GM18519 (cell line): ENCODE measurements around the gene DRICH1.
"Not testable (repeated sequence)": the region's sequence is repeated elsewhere in the genome, so short reads cannot be mapped to it uniquely, and the experiment has no call there.

Experiments
- ATAC-seq: cut with Tn5 transposase; IDR thresholded peaks from one replicate; pipeline ENCODE4 v1.9.1; 2021; ENCODE audit warnings: mild to moderate bottlenecking, moderate library complexity; ENCODE audit not compliant: unreplicated experiment, low FRiP score

DRICH1 gene

GRCh38 chr22:23603266-23603665, 28.9 kb downstream of the DRICH1 start:
- no peak for ATAC-seq

GRCh38 chr22:23598805-23599518, 33.2 kb downstream of the DRICH1 start:
- ATAC-seq, result no peak

- ATAC-seq, result not testable (repeated sequence)
These were observed 34.4 kb downstream of the DRICH1 start for GRCh38 chr22:23597576-23598268.

DNA sequence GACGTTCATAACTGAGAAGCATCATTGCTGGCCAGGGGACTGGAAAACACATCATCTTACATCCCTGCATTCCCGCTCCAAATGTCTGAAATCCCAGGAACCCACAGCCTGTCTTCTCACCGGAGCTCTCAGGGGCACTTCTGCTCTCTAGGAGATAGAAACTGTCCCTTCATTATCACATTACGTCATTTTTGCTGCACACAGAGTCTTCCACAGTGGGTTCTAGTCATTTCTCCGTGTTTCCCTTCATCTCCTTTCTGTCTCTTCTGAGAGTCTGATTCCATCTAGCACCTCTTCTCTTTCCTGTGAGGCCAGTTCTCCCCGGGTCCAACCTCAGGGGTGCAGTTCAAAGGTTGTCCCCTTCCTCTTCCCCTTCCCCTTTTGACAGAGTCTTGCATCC, 36.2 kb downstream of the DRICH1 start:
- not testable (repeated sequence) for ATAC-seq

DNA sequence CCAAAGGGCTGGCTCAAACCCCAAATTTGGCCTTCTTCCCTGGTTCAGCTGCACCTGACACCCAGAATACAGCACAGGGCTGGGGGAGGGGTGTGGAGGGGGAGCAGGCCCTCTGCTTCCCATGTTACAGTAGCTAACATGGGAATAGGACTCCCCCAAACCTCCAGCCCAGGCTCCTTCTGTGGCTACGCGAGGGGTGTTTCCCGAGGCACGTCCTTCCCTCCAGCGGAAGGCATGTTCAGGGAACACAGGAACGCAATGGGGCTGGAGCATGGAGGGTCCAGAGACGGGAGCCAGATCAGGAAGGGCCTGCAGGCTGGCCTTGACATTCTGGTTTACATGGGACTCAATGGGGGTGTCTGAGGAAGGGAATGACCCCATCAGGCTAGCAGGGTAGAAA, 40.3 kb downstream of the DRICH1 start:
- ATAC-seq, result no peak

DNA sequence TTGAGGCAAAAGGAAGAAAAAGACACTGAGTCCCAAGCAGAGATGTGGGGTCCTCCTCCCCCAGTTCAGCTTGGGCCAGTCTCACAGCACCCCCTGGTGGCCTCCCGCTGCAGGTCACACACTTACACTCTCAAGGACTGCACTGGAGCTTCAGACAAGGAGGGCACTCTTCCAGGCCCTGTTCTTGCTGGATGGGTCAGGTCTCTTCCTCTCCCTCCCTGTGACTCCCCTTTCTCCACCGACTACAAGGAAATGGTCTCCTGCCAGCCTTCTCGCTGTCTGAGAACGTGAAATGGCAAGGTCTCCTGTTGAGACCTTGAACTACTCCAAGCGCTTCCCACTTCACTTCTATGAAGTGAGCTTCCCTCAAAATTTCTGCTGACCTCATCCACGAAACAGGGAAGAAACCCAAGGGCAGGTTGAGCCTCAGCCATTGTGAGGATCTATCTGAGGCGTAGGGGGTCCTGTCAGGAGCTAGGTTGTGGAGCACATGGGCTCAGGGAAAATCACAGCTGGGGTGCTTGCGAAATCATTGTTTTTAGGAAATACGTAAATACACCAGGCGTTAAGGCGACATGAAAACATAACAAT, 40.8 kb downstream of the DRICH1 start:
- ATAC-seq, result no peak

GRCh38 chr22:23583836-23584235, 48.3 kb downstream of the DRICH1 start:
- ATAC-seq, result no peak

- no peak for ATAC-seq
These were observed 49.0 kb downstream of the DRICH1 start for GRCh38 chr22:23583153-23583552.

- no peak for ATAC-seq
These were observed 50.9 kb downstream of the DRICH1 start for GRCh38 chr22:23581260-23581650.

- ATAC-seq, result no peak
These were observed 51.4 kb downstream of the DRICH1 start for GRCh38 chr22:23580576-23581259.

DNA sequence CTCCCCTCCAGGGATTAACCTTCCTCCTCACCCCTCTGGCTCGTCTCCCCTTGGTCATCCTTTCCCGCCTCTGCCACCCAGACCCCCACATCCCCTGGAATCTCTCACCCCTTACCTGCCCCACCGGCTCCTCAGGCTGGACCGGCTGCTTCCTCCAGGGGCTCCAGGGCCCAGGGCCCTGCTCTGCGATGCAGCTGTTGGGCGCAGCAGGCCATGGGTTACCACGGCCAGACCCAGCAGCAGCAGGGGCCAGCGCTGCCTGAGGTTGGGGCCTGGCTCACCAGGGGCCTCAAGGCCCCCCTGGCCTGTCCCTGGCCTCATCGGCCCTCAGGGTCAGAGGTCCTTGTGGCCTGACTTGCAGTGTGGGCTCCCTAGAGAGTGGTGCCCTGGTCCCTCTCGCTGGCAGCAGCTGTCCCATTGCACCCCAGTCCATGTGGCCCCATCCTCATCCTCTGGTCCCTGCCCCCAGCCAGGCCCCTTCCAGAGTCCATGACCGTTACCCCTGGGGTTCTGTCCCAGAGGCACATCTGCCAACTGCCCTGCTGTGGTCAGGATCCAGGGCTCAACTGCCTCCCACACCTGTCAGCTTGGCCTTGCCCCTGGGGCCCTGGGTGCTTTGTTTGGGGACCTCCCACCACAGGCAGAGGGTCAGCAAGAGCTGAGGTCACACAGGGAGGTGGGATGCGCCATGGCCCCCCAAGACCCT, 52.1 kb downstream of the DRICH1 start, which contains the start of gene IGLL1:
TSS of gene IGLL1 (minus strand) at position 421 of the 706 bp plus-strand sequence. CDS start at position 321, 100 bp downstream.
- no peak for ATAC-seq

DNA sequence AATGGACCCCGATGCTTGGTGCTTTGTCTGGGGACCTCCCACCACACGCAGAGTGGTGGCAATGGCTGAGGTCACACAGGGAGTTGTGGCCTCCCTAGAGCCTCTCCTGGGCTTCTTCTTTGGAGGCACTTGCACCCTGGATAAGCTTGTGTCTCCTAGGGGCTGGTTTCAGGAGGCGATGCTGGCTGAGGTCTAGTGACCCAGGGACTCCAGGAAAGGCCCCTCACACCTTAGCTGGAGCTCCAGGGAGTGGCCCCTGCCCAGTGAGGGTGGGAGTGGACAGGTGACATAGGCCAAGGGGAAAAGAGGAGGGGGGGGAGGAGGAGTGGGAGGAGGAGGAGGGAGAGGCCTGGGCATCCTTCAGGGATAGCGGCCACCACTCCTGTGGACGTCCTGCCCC, 52.8 kb downstream of the DRICH1 start:
- no peak for ATAC-seq

GRCh38 chr22:23578306-23578705, 53.8 kb downstream of the DRICH1 start:
- ATAC-seq, result no peak

DNA sequence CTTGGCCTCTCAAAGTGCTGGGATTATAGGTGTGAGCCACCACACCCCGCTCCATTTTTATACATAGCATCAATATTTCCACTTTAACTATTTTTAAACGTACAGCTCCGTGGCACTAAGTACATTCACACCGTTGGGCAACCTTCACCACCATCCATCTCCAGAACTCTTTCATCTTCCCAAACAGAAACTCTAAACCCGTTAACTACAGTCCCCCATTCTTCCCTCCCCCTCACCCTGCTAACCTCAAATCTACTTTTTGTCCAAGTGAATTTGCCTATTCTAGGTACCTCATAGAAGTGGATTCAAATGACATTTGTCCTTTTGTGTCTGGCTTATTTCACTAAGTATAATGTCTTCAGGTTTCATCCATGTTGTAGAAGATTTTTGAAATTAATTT, 55.4 kb downstream of the DRICH1 start:
- no peak for ATAC-seq

GRCh38 chr22:23575601-23576000, 56.5 kb downstream of the DRICH1 start:
- no peak for ATAC-seq

DNA sequence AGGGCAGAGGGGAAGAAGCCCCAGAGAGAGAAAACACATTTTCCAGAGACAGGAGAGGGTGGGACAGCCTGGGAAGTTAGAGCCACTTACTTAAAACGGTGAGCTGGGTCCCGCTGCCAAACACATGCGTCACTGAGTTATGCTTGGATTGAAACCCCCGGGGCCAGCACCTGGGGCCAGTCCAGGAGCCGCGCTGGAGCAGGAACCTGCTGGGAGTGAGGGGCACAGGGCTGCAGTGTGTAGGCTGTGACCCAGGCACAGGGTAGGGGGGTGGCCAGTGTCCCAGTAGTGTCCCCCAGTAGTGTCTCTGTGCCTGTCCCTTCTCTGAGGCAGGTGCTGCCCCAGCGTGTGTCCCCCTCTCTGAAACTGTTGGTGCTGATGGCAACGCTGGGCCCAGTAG, 57.2 kb downstream of the DRICH1 start:
- ATAC-seq, result no peak

GRCh38 chr22:23574371-23574811, 57.7 kb downstream of the DRICH1 start:
- no peak for ATAC-seq

DNA sequence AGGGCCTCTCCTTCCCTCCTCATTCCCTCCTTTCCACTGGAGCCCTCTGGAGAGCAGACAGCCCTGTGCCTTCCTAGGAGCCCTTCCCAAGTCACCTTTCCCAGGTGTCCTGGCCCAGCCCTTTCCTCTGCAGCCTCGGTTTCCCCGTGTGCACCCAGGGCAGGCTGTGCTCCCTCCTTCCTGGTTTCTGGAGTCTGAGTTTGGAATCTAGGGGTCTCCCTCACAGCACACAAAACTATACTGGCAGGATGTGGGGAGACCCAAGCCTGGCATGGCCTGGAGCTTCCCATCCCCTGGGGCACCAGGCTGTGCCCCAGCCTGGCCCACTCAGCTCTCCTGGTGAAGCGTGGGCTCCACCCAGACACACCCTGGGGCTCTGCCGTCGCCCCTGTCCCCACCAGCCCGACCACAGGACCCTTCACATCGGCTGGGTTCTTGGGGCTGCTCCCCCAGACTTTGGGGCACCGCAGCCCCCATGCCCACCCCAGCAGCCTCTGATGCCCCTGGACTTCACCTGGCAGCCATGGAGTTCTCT, 58.4 kb downstream of the DRICH1 start:
- not testable (repeated sequence) for ATAC-seq

GRCh38 chr22:23573106-23573505, 59.0 kb downstream of the DRICH1 start:
- not testable (repeated sequence) for ATAC-seq

GRCh38 chr22:23571486-23571885, 60.6 kb downstream of the DRICH1 start:
- ATAC-seq, result no peak
